ENCODE data around the gene OR13C8.

The OR13C8 gene

DNA sequence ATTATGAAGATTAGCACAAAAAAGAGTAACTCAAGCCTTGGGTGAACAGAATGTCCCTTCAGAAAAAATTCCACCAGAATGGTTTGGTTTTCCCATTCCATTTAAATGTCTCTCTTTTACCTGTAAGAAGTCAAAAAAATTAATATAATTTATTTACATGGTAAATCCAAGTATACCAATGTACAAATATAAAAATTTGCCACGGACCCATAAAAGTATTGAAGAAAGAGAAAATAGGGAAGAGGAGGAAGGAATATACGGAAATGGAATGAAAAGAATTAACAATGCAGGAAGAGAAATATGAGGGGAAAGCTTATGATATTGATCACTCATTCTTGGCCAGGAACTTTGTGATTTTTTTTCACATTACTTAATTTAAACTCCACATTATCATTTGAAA, 49.1 kb downstream of the OR13C8 start, which contains the start of gene OR13C9:
OR13C9 (minus strand) TSS at position 101 of the 400 bp plus-strand sequence; CDS start at position 101, 0 bp downstream.
- DNase-seq = no peak
